ENCODE data around the gene PIMREG. TPM values are rescaled to one million over a fixed set of nuclear protein-coding genes. Genes with fewer than 3 reads are reported as not detected.

Gene PIMREG
- total RNA-seq, 4 donors from 2014 or later, result 1.0 to 3.3 (median 3.2) TPM

DNA sequence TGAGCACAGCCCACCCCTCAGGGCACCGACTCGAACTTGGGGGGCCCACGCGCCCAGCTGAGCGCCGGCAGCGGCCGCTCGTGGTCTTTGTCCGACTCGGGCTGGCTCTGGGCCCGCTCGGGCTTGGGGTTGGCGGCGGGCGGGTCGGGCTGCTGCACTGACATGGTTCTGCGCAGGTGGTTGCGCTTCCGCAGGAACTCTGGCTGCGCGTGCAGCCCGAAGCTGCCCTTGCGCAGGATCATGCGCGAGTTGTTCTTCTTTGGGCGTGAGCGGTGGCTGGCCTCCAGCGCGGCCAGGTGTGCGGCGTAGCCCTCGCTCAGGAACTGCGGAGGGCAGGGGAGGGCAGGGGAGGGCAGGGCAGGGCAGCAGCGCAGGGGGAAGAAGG, 11.1 kb downstream of the PIMREG start:
- Histone ChIP-seq H3K4me1 (peaks cover 5% of the 10 kb centered on the region), H3K27me3 (no peaks in the 10 kb centered on the region), H3K36me3 (no peaks in the 10 kb centered on the region), H3K9me3 (no peaks in the 10 kb centered on the region), H3K4me3 (peak overlapping the region; percentile 25), H3K27ac (no peak overlapping the region)
- 3% methylated on average over 13 of the region's 35 CpGs for WGBS
- no peak for DNase-seq (ENCODE audit: low spot score in 2 of 2)
- TF ChIP-seq CTCF (IDR thresholded peaks at IDR 0.05) (no peak), POLR2A (IDR thresholded peaks at IDR 0.05) (no peak), EP300 (IDR thresholded peaks at IDR 0.05) (no peak), POLR2AphosphoS5 (IDR thresholded peaks at IDR 0.05) (no peak)

- no peak for TF ChIP-seq EP300 (IDR thresholded peaks at IDR 0.05)
- TF ChIP-seq CTCF (IDR thresholded peaks at IDR 0.05), result no peak
- TF ChIP-seq POLR2A (IDR thresholded peaks at IDR 0.05), result no peak
- TF ChIP-seq POLR2AphosphoS5 (IDR thresholded peaks at IDR 0.05), result no peak
- Histone ChIP-seq H3K27ac (no peak overlapping the region), H3K4me1 (peaks cover 5% of the 10 kb centered on the region), H3K27me3 (no peaks in the 10 kb centered on the region), H3K4me3 (no peak overlapping the region), H3K9me3 (no peaks in the 10 kb centered on the region), H3K36me3 (peaks cover 6% of the 10 kb centered on the region)
- no peak for DNase-seq (ENCODE audit: low spot score in 2 of 2)
- WGBS, result 74% methylated on average over 9 of the region's 9 CpGs
These were observed 12.1 kb downstream of the PIMREG start for GRCh38 chr17:6456321-6456720.

- H3K27me3 ChIP-seq, result no peaks in the 10 kb centered on the region
- no peaks in the 10 kb centered on the region for H3K9me3 ChIP-seq
- DNase-seq (ENCODE audit: low spot score in 2 of 2), result no peak
- peaks cover 9% of the 10 kb centered on the region for H3K36me3 ChIP-seq
- H3K4me3 ChIP-seq, result no peak overlapping the region
- 77% methylated on average over 14 of the region's 14 CpGs for WGBS
- TF ChIP-seq POLR2AphosphoS5 (IDR thresholded peaks at IDR 0.05) (no peak), POLR2A (IDR thresholded peaks at IDR 0.05) (no peak), EP300 (IDR thresholded peaks at IDR 0.05) (no peak), CTCF (IDR thresholded peaks at IDR 0.05) (no peak)
- peaks cover 5% of the 10 kb centered on the region for H3K4me1 ChIP-seq
- H3K27ac ChIP-seq, result no peak overlapping the region
These were observed 12.8 kb downstream of the PIMREG start for GRCh38 chr17:6456914-6457687.

GRCh38 chr17:6457688-6458459, 13.6 kb downstream of the PIMREG start:
- H3K4me3 ChIP-seq, result no peak overlapping the region
- TF ChIP-seq POLR2AphosphoS5 (IDR thresholded peaks at IDR 0.05) (no peak), POLR2A (IDR thresholded peaks at IDR 0.05) (no peak), EP300 (IDR thresholded peaks at IDR 0.05) (no peak), CTCF (IDR thresholded peaks at IDR 0.05) (no peak)
- H3K4me1 ChIP-seq, result peaks cover 5% of the 10 kb centered on the region
- no peaks in the 10 kb centered on the region for H3K9me3 ChIP-seq
- DNase-seq (ENCODE audit: low spot score in 2 of 2), result no peak
- no peak overlapping the region for H3K27ac ChIP-seq
- WGBS, result 83% methylated on average over 9 of the region's 10 CpGs
- H3K36me3 ChIP-seq, result peaks cover 11% of the 10 kb centered on the region
- H3K27me3 ChIP-seq, result no peaks in the 10 kb centered on the region

- Histone ChIP-seq H3K27ac (no peak overlapping the region), H3K4me3 (no peak overlapping the region), H3K9me3 (no peaks in the 10 kb centered on the region), H3K27me3 (no peaks in the 10 kb centered on the region), H3K4me1 (peaks cover 5% of the 10 kb centered on the region), H3K36me3 (peaks cover 16% of the 10 kb centered on the region)
- WGBS, result 86% methylated on average over 14 of the region's 14 CpGs
- TF ChIP-seq CTCF (IDR thresholded peaks at IDR 0.05), result no peak
- TF ChIP-seq POLR2AphosphoS5 (IDR thresholded peaks at IDR 0.05), result no peak
- TF ChIP-seq EP300 (IDR thresholded peaks at IDR 0.05), result no peak
- TF ChIP-seq POLR2A (IDR thresholded peaks at IDR 0.05), result no peak
- DNase-seq (ENCODE audit: low spot score in 2 of 2), result no peak
These were observed 14.2 kb downstream of the PIMREG start for GRCh38 chr17:6458460-6458950.

Measured in suprapubic skin (tissue), 4 donors.